Thyroid gland (tissue), 4 donors: ENCODE data around the gene COL17A1.

Experiments
- POLR2A ChIP-seq, 2 donors: fragments of 450-650 bp; IDR thresholded peaks; one replicate each; pipeline ENCODE4 v1.6.1; 2017; ENCODE audit warnings: antibody characterized with exemption in 2 of 2, mild to moderate bottlenecking in 2 of 2, moderate library complexity in 1 of 2
- TF ChIP-seq, protein P1 (sequence below), 6 experiments: fragments of 200-600 bp in 3 of 6; fragments of 450-650 bp in 3 of 6; sonication (generic) in 3 of 6; IDR thresholded peaks; one replicate each; pipeline ENCODE4 v1.5.1; 2016 to 2019; ENCODE audit warnings: antibody characterized with exemption in 6 of 6, mild to moderate bottlenecking in 2 of 6, inconsistent platforms in 1 of 6, moderate library complexity in 1 of 6

DNA sequence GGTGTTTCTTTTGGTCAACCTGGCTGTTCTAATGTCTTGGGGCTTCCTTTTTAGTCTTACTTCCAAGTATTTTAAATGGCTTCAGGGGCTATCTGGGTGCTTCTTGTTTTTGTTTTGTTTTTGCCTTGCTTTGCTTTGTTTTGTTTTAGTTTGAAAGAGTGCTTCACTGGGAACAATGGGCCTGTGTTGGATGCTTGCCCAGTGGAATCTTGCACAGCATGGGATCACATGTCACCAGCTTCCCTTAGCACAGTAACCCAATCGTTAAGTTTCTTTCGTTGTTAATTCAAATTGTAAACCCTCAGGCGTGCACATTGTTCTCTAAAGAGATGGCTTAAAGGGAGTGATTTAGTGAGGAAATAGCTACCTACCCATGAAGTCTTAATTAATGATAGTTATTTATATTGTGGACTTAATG lies 8.9 kb downstream of the COL17A1 start:
- TF ChIP-seq, protein P1, sequence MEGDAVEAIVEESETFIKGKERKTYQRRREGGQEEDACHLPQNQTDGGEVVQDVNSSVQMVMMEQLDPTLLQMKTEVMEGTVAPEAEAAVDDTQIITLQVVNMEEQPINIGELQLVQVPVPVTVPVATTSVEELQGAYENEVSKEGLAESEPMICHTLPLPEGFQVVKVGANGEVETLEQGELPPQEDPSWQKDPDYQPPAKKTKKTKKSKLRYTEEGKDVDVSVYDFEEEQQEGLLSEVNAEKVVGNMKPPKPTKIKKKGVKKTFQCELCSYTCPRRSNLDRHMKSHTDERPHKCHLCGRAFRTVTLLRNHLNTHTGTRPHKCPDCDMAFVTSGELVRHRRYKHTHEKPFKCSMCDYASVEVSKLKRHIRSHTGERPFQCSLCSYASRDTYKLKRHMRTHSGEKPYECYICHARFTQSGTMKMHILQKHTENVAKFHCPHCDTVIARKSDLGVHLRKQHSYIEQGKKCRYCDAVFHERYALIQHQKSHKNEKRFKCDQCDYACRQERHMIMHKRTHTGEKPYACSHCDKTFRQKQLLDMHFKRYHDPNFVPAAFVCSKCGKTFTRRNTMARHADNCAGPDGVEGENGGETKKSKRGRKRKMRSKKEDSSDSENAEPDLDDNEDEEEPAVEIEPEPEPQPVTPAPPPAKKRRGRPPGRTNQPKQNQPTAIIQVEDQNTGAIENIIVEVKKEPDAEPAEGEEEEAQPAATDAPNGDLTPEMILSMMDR (IDR thresholded peaks at IDR 0.05) = no peak
- peak in 1 of 2 donors; percentile 34 for TF ChIP-seq POLR2A (IDR thresholded peaks at IDR 0.05)
